GM23248 (cell line): Measurements from ENCODE around the gene DCST2. TPM values are rescaled to one million over a fixed set of nuclear protein-coding genes. Genes with fewer than 3 reads are reported as not detected.
A peak's percentile ranks its signal among the peaks of the same experiment; 100 is the strongest.

ENCODE experiments used
- DNase-seq: peaks from one replicate; pipeline ENCODE4 v3.0.0-alpha.2; 2015
- H2AFZ ChIP-seq: fragments of 200-600 bp; sonication (generic); 2 replicates; pipeline ENCODE4 v1.6.1; 2016; ENCODE audit warnings: antibody characterized with exemption
- H3F3A ChIP-seq: fragments of 200-600 bp; sonication (generic); 2 replicates; pipeline ENCODE4 v1.6.1; 2016; ENCODE audit warnings: mild to moderate bottlenecking, antibody characterized with exemption, mixed run types; ENCODE audit not compliant: insufficient read depth
- H3K27ac ChIP-seq: fragments of 200-600 bp; sonication (generic); 2 replicates; pipeline ENCODE4 v1.5.1; 2016; ENCODE audit warnings: mild to moderate bottlenecking
- H3K27me3 ChIP-seq: fragments of 200-600 bp; sonication (generic); replicated peaks from 2 replicates; pipeline ENCODE4 v1.6.1; 2016; ENCODE audit warnings: mild to moderate bottlenecking; ENCODE audit not compliant: insufficient read depth
- H3K36me3 ChIP-seq: fragments of 200-600 bp; sonication (generic); 2 replicates; pipeline ENCODE4 v1.6.1; 2016; ENCODE audit warnings: low read depth, mild to moderate bottlenecking
- H3K4me1 ChIP-seq: fragments of 200-600 bp; sonication (generic); 2 replicates; pipeline ENCODE4 v1.6.1; 2016; ENCODE audit warnings: mild to moderate bottlenecking; ENCODE audit not compliant: insufficient read depth
- H3K4me2 ChIP-seq: fragments of 200-600 bp; sonication (generic); one replicate; pipeline ENCODE4 v1.6.1; 2016; ENCODE audit warnings: mild to moderate bottlenecking; ENCODE audit not compliant: unreplicated experiment
- H3K4me3 ChIP-seq: fragments of 200-600 bp; sonication (generic); 2 replicates; pipeline ENCODE4 v1.5.1; 2016; ENCODE audit warnings: mild to moderate bottlenecking
- H3K79me2 ChIP-seq: fragments of 200-600 bp; sonication (generic); 2 replicates; pipeline ENCODE4 v1.6.1; 2016; ENCODE audit warnings: mild to moderate bottlenecking; ENCODE audit not compliant: insufficient read depth
- H3K9ac ChIP-seq: fragments of 200-600 bp; sonication (generic); 2 replicates; pipeline ENCODE4 v1.6.1; 2016; ENCODE audit warnings: mild to moderate bottlenecking
- H3K9me2 ChIP-seq: fragments of 200-600 bp; sonication (generic); 2 replicates; pipeline ENCODE4 v1.6.1; 2016; ENCODE audit warnings: mixed run types, mild to moderate bottlenecking, moderate library complexity; ENCODE audit not compliant: insufficient read depth
- H3K9me3 ChIP-seq: fragments of 200-600 bp; sonication (generic); one replicate; pipeline ENCODE4 v1.6.1; 2017; ENCODE audit warnings: low read depth
- H4K20me1 ChIP-seq: fragments of 200-600 bp; sonication (generic); 2 replicates; pipeline ENCODE4 v1.6.0; 2016; ENCODE audit not compliant: insufficient read depth
- EZH2 ChIP-seq: fragments of 200-600 bp; sonication (generic); IDR thresholded peaks from 2 replicates; pipeline ENCODE4 v1.6.1; 2018; ENCODE audit warnings: antibody characterized with exemption, mild to moderate bottlenecking; ENCODE audit not compliant: insufficient read depth, poor library complexity, severe bottlenecking
- EZH2phosphoT487 ChIP-seq: fragments of 200-600 bp; sonication (generic); IDR thresholded peaks from 2 replicates; pipeline ENCODE4 v1.6.1; 2018; ENCODE audit warnings: antibody characterized with exemption, moderate library complexity, mild to moderate bottlenecking, low read depth; ENCODE audit not compliant: insufficient read depth
- WGBS, 2 experiments: methylation state at CpG; one replicate each; pipeline ENCODE4 v1.1.6; 2015 to 2017; ENCODE audit warnings: low lambda C conversion rate in 2 of 2, low coverage in 1 of 2; ENCODE audit errors: missing lambda C conversion rate in 2 of 2; 5-methylcytosine and 5-hydroxymethylcytosine counted together
- in situ Hi-C: fragments of 300-500 bp; cut with MboI; formaldehyde crosslinking; loops from 2 replicates; pipeline ENCODE4 v1.15.0; 2020
- polyA plus RNA-seq: library from polyadenylated mRNA; unstranded; fragments of >200 nt; fragmentation: Nextera tagmentation; extraction: Ambion mirVana; gene quantifications from 2 replicates; pipeline ENCODE4 v1.2.1, GENCODE V29; 2016
- total RNA-seq: library from RNA; depleted of rRNA; stranded (reverse); fragments of >200 nt; shearing (Covaris generic); gene quantifications from 2 replicates; pipeline ENCODE4 v1.2.3, GENCODE V29; 2014

Gene DCST2
- total and polyA plus RNA-seq, 2 experiments from 2014 or later: 0.14 TPM; not detected in 1

DNA sequence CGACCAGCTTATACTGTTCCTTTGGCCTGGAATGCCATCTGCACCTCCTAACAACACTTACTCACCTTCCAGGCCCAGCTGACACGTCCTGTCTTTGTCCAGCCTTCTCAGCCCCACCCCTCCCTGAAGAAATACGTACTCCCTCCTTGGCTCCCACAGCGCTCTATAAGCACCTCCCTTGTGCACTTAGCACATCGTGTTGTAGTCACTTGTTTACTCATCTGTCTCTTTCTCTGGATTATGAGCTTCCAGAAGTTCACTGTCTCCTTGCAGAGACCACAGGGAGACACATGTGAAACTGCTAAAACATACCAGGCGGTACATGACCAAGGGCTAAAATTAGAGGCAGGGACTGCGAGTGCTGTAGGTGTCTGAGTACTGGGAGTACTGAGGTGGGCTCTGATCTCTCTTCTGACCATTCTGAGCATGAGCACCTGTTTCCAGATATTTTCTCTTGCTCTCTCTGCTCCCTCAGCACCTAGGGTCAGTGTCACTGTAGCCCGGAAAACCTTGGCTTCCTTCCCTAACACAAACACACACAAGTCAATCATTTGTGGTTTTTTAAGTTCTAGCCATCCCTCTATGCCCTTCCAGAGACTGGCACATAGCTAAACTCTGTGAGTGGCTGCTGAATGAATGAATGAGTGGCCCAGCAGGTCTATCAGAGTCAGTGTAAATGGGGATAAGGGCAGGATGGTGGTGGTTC, 5.2 kb upstream of the DCST2 start:
- no peak overlapping the region for H3K4me3 ChIP-seq
- no peaks in the 10 kb centered on the region for H3K79me2 ChIP-seq
- DNase-seq: peak; percentile 87
- no peaks in the 10 kb centered on the region for H3K27me3 ChIP-seq
- in situ Hi-C loops: no loop called here
- H3K4me1 ChIP-seq: peaks cover 8% of the 10 kb centered on the region; the same call in 1 of the 2 replicates
- H3K27ac ChIP-seq: no peak overlapping the region
- no peaks in the 10 kb centered on the region for H3K9me2 ChIP-seq
- TF ChIP-seq EZH2 (no peak), EZH2phosphoT487 (no peak)
- no peaks in the 10 kb centered on the region for H4K20me1 ChIP-seq
- no peaks in the 10 kb centered on the region for H3F3A ChIP-seq
- H3K4me2 ChIP-seq: no peak overlapping the region
- 19 to 24% methylated on average over 8 of the region's 8 CpGs for WGBS, 2 experiments
- no peak overlapping the region for H3K9ac ChIP-seq
- no peaks in the 10 kb centered on the region for H3K9me3 ChIP-seq
- no peaks in the 10 kb centered on the region for H3K36me3 ChIP-seq
- no peak overlapping the region for H2AFZ ChIP-seq

DNA sequence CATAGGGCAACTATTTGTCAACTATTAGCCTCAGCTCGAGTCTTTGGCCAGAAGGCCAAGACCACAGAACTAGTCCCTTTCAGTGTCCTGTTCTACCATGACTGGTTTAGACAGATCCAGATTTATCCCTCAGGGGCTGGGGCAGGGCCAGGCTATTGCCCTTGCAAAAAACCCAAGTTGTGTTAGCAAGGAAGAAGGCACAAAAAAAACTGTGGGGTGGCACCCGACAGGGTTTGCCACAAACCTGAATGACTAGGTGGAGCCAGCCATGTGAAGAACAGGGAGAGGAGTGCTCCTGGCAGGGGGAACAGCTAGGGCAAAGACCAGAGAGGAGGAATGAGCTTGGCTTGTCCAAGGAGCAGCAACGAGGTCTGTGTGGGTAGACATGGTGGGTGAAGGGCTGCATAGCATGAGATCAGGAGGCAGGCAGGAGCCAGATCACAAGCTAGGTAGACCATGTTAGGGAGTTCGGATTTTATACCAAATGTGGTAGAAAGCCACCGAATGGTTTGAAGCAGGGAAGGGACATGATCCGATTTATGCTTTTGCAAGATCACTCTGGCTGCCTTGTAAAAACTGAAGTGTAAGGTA, 4.4 kb upstream of the DCST2 start:
- WGBS, 2 experiments: 67 to 68% methylated on average over 6 of the region's 6 CpGs
- H4K20me1 ChIP-seq: no peaks in the 10 kb centered on the region
- H3K36me3 ChIP-seq: no peaks in the 10 kb centered on the region
- H3K9me3 ChIP-seq: no peaks in the 10 kb centered on the region
- H3K79me2 ChIP-seq: no peaks in the 10 kb centered on the region
- H3K4me2 ChIP-seq: no peak overlapping the region
- no peak overlapping the region for H3K4me3 ChIP-seq
- no peak overlapping the region for H2AFZ ChIP-seq
- no peak for DNase-seq
- H3F3A ChIP-seq: no peaks in the 10 kb centered on the region
- no peak overlapping the region for H3K27ac ChIP-seq
- H3K4me1 ChIP-seq: peaks cover 8% of the 10 kb centered on the region; the same call in 1 of the 2 replicates
- no peak overlapping the region for H3K9ac ChIP-seq
- in situ Hi-C loops: no loop called here
- H3K9me2 ChIP-seq: no peaks in the 10 kb centered on the region
- TF ChIP-seq EZH2phosphoT487: no peak
- no peaks in the 10 kb centered on the region for H3K27me3 ChIP-seq

DNA sequence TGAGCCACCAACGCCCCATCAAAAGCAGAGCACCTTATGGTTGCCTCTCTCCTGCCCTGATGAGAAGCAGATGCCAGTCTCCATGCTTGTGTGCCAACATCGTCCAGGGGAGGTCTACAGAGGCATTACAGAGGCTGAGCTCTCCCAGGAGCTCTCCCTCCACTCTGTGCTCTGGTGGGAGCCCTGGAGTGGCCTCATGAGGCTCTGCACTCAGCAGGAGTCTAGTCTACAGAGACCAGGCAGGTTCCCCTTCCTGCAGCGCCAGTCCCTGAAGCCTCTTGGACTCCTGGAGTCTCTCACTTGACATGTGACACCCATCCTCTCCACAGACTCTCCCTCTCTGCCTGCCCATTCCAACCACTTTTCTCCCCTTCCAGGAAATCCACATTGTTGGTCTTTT, 3.5 kb upstream of the DCST2 start:
- H2AFZ ChIP-seq: no peak overlapping the region
- no peak overlapping the region for H3K4me2 ChIP-seq
- no peak for DNase-seq
- no peak overlapping the region for H3K9ac ChIP-seq
- no peaks in the 10 kb centered on the region for H3K79me2 ChIP-seq
- no peak overlapping the region for H3K4me3 ChIP-seq
- no peaks in the 10 kb centered on the region for H3K36me3 ChIP-seq
- 81 to 88% methylated on average over 3 of the region's 3 CpGs for WGBS, 2 experiments
- no peaks in the 10 kb centered on the region for H3F3A ChIP-seq
- H3K27ac ChIP-seq: no peak overlapping the region
- peaks cover 8% of the 10 kb centered on the region; the same call in 1 of the 2 replicates for H3K4me1 ChIP-seq
- in situ Hi-C loops: no loop called here
- no peaks in the 10 kb centered on the region for H4K20me1 ChIP-seq
- H3K9me3 ChIP-seq: no peaks in the 10 kb centered on the region
- H3K9me2 ChIP-seq: no peaks in the 10 kb centered on the region
- TF ChIP-seq EZH2 (no peak), EZH2phosphoT487 (no peak)
- H3K27me3 ChIP-seq: no peaks in the 10 kb centered on the region

DNA sequence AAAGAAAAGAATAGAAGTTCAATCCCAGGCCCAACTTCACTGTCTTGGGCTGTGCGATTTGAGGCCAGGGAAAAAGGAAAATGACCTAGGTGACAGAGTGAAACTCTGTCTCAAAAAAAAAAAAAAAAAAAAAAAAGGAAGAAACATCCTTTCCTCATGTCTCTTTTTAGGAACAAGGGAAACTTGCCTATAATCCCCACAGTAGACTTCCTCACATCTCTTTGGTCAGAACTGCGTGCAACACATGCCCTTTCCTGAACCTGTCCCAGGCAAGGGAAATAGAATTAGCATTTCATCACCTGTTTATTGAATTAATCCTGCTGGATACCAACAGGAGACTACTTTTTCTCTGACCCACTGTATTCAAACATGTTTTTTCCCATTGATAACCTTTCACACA, 2.4 kb upstream of the DCST2 start:
- in situ Hi-C loops: no loop called here
- Histone ChIP-seq H3K79me2 (no peaks in the 10 kb centered on the region), H3K36me3 (no peaks in the 10 kb centered on the region), H4K20me1 (no peaks in the 10 kb centered on the region), H3K9ac (no peak overlapping the region), H3K4me1 (peaks cover 8% of the 10 kb centered on the region; the same call in 1 of the 2 replicates), H3K9me2 (no peaks in the 10 kb centered on the region), H3K4me3 (no peak overlapping the region), H3K27me3 (no peaks in the 10 kb centered on the region), H3K4me2 (no peak overlapping the region), H3K9me3 (no peaks in the 10 kb centered on the region), H3F3A (no peaks in the 10 kb centered on the region), H3K27ac (no peak overlapping the region), H2AFZ (no peak overlapping the region)
- DNase-seq: no peak
- WGBS, 2 experiments: 91 to 92% methylated on average over 2 of the region's 2 CpGs
- TF ChIP-seq EZH2 (no peak), EZH2phosphoT487 (no peak)
